Hypothalamus (tissue), 51 donors: ENCODE results near the gene ATP5ME.
A peak's percentile ranks its signal among the peaks of the same experiment; 100 is the strongest.
"Not testable (repeated sequence)": the region's sequence is repeated elsewhere in the genome, so short reads cannot be mapped to it uniquely, and the experiment has no call there.

Source experiments
- DNase-seq, 51 donors: peaks; one replicate each; lab custom pipeline; 2025; lab: John Stamatoyannopoulos, UW

ATP5ME gene

GRCh38 chr4:673349-674091 lies 556 bp downstream of the ATP5ME start:
- DNase-seq: peak in 5 of 51 donors; percentile 13 to 66 (median 52)

DNA sequence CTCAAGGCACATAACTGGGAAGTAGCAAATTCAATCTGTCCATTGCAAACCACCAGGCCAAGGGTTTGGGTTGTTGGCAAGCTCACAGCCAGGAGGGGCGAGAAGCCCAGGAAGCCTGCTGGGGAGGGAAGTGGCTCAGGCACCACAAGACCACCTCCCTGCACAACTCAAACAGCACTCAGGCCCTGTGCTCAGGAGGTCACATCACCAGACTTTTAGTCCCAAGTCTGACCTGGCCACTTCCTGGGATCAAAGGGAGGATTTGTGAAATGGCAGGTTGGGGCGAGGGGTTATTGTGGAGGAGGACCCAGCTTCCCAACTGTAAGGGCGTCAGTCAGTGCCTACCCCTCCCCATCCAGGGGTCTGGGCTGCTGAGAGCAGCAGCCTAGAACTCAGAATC lies 2.3 kb downstream of the ATP5ME start:
- DNase-seq: no peak

GRCh38 chr4:669806-670559 lies 4.1 kb downstream of the ATP5ME start:
- DNase-seq: not testable (repeated sequence)

- not testable (repeated sequence) for DNase-seq
Observed at GRCh38 chr4:668219-668618, 5.9 kb downstream of the ATP5ME start.

DNA sequence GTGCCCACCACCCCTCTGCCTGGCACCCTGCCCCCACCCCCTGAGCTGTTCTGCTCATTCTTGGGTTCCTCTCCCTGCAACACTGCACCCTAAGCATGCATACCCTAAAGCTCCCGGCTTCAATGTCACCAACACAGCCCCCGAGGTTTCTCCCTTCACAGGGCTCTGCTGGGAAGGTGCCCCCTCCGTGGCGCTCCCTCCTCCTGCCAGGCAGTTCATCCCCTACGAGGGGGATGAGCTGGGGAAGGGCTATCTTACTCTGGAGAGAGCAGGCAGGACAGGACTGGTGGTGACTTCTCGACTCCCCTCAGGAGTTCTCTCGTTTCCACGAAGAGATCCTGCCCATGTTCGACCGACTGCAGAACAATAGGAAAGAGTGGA lies 6.5 kb downstream of the ATP5ME start:
- no peak for DNase-seq

GRCh38 chr4:666822-667544 lies 7.1 kb downstream of the ATP5ME start:
- no peak for DNase-seq

DNA sequence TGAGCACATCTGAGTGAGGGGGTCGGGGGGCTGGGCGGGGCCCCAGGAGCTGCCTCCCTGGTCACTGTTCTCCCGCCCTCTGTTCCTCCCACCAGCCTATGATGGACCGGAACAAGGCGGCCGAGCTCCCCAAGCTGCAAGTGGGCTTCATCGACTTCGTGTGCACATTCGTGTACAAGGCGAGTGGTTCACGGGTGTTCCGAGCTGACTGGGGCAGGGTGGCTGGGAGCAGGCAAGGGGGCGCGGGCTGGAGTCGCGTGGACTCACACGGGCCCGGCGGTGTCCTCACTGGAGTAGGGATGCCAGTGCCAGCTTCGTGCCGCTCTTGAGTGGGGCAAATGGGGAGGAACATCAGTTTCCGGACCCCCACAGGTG lies 7.7 kb downstream of the ATP5ME start:
- no peak for DNase-seq

DNA sequence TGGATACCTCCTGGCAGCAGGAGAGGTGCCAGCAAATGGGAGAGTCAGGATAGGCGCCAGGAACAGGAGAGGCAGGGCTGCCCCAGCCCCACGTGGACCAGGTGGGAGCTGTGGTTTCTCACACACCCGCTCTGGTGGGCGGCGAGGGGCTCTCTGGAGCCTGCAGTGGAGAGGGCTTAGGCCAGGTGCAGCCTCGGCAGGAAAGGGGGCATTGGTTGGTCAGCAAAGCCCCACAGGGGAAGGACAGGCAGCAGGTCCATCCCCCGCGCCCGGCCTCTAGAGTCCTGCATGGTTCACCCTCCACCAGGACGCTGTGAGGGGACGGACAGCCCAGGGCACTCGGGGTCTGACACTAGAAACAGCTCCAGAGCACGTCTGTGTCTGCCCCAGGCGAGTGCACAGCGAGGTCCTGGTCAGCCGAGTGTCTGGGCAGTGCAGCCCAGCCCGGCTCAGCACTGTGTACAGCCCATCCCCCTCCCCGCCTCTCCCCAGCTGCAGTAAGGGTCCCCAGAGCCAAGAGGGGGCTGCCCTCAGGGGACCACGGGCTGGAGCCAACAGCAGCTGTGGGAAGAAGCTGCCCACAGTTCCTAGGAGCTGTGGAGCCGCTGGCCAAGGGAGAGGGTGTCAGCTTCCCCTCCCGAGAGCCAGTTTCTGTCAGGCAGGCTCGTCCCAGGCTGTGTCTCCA lies 8.2 kb downstream of the ATP5ME start:
- peak in 9 of 51 donors; percentile 28 to 58 (median 36) for DNase-seq

DNA sequence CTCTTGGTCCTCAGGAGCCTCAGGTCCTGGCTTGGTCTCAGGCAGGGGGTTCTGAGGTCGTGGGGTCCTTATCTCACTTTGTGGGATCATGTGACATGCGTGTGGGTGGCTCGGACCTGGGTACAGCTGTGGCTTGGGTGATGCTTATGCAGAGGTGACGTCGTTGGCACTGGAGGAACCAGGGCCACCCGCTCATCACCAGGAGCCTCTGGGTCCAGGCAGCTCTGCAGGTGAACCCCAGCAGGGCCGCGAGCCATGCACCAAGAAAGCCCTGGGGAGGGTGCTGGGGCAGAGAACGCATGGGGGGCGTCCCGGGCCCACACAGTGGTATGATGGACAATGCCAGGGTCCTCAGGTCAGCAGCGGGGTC lies 8.7 kb downstream of the ATP5ME start:
- no peak for DNase-seq

- DNase-seq: no peak
Observed at GRCh38 chr4:664713-665231, 9.3 kb downstream of the ATP5ME start.

- peak in 28 of 51 donors; percentile 18 to 63 (median 42) for DNase-seq
Observed at GRCh38 chr4:663438-664428, 10.3 kb downstream of the ATP5ME start.

DNA sequence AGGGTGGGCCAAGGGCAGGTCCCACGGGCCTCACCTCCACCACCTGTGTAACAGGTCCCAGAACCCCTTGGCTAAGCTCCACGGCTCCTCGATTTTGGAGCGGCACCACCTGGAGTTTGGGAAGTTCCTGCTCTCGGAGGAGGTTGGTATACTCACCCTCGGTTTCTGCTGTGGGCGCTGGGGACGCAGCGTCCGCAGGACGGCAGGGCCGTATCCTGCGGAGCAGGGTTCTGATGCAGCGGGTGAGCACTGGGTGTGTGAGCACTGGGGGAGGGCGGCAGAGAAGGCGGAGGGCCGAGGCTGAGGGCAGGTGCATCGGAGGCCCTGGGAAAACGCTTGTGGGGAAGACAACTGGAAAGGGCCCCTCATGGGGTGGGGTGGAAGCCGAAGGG lies 11.0 kb downstream of the ATP5ME start:
- DNase-seq: no peak

GRCh38 chr4:661881-662761 lies 12.0 kb downstream of the ATP5ME start:
- no peak for DNase-seq

DNA sequence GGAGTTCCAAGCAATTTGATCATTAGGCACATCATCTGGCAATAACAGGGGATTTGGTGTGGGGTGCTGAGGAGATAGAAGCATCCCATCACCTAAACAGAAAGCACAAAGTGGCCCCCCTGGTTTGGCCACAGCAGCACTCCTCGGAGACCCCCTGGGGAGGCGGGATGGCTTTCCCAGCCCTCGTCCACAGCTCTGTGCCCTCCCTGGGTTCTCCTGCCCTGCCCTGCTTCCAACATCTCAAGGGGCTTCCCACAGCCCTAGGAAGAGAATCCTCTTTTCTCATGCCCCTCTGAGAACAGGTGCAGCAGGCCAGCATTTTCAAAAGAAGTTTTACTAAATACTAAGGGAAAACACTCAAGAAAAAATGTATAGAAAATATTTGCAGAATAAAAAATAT lies 12.8 kb downstream of the ATP5ME start:
- no peak for DNase-seq

- no peak for DNase-seq
Observed at GRCh38 chr4:660401-660800, 13.7 kb downstream of the ATP5ME start.

- no peak for DNase-seq
Observed at GRCh38 chr4:659851-660250, 14.2 kb downstream of the ATP5ME start.

DNA sequence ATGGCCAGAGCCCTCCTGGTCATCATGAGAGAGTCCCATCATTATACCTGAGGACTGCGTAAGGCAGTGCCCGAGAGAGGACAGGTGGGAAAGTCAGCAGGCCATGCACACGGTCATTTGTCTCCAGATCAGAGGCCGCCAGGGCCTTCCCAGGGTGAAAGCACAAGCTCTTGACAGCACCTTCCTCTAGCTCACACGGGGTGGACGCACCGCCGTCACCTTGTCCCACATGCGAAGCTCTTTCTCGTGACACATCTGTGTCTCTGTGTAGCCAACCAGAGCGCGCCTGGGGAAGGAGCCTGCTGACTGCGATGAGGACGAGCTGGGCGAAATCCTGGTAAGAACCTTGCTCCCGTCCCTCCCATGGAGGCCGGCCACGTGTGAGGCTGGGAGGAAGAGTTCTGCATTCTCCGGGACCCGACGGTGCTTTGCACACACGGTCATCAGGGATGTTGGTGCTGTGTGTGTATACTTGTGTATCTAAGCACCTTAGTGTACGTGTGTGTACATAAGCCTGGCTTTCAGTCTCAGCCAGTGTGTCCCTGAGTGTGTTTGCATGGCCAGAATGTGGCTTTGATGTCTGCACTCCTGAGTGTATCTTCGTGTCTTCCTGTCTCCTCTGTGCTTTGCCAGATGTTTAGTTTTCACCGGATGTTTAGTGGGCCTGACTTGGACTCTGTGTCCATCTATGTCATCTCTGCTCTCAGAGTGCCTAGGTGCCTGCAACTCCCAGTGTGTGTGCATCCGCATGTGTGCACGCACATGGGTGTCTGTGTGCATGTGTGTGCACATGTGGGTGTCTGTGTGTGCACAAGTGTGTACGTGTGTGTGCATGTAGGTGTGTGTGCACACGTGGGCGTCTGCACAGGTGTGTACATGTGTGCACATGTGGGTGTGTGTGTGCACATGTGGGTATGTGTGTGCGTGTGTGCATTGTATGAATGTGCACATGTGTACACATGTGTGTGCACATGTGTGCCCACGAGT lies 15.1 kb downstream of the ATP5ME start:
- no peak for DNase-seq
